Stomach (tissue), 4 donors: ENCODE results near the gene SPATS2.

Source experiments
- EP300 ChIP-seq: sonication (generic); formaldehyde crosslinking; IDR thresholded peaks from one replicate; pipeline ENCODE4 v1.6.1; 2017; ENCODE audit warnings: antibody characterized with exemption
- POLR2A ChIP-seq, 4 donors: fragments of 450-650 bp; IDR thresholded peaks; one replicate each; pipeline ENCODE4 v1.6.1; 2016; ENCODE audit warnings: antibody characterized with exemption in 4 of 4, control low read depth in 2 of 4, mild to moderate bottlenecking in 1 of 4, moderate library complexity in 1 of 4
- TF ChIP-seq, protein P1 (sequence below), 7 experiments: fragments of 450-650 bp in 4 of 7; fragments of 200-600 bp in 3 of 7; sonication (generic) in 3 of 7; IDR thresholded peaks; one replicate each; pipeline ENCODE4 v1.5.1; 2016 to 2019; ENCODE audit warnings: antibody characterized with exemption in 7 of 7, control low read depth in 2 of 7, mild to moderate bottlenecking in 1 of 7

DNA sequence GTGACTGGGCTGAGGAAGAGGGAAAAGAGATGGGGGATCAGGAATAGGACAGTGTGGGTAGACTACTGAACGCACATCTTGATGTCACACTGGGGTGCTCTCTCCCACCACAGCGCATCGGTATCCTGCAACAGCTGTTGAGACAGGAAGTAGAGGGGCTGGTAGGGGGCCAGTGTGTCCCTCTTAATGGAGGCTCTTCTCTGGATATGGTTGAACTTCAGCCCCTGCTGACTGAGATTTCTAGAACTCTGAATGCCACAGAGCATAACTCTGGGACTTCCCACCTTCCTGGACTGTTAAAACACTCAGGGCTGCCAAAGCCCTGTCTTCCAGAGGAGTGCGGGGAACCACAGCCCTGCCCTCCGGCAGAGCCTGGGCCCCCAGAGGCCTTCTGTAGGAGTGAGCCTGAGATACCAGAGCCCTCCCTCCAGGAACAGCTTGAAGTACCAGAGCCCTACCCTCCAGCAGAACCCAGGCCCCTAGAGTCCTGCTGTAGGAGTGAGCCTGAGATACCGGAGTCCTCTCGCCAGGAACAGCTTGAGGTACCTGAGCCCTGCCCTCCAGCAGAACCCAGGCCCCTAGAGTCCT is 37.1 kb upstream of the SPATS2 start:
- TF ChIP-seq, protein P1, sequence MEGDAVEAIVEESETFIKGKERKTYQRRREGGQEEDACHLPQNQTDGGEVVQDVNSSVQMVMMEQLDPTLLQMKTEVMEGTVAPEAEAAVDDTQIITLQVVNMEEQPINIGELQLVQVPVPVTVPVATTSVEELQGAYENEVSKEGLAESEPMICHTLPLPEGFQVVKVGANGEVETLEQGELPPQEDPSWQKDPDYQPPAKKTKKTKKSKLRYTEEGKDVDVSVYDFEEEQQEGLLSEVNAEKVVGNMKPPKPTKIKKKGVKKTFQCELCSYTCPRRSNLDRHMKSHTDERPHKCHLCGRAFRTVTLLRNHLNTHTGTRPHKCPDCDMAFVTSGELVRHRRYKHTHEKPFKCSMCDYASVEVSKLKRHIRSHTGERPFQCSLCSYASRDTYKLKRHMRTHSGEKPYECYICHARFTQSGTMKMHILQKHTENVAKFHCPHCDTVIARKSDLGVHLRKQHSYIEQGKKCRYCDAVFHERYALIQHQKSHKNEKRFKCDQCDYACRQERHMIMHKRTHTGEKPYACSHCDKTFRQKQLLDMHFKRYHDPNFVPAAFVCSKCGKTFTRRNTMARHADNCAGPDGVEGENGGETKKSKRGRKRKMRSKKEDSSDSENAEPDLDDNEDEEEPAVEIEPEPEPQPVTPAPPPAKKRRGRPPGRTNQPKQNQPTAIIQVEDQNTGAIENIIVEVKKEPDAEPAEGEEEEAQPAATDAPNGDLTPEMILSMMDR (IDR thresholded peaks at IDR 0.05), result no peak
- TF ChIP-seq POLR2A (IDR thresholded peaks at IDR 0.05) (no peak), EP300 (no peak)
